GM21381 (cell line): ENCODE data around the gene KANSL1.
"Not testable (repeated sequence)": the region's sequence is repeated elsewhere in the genome, so short reads cannot be mapped to it uniquely, and the experiment has no call there.

ENCODE experiments used
- ATAC-seq: cut with Tn5 transposase; IDR thresholded peaks from one replicate; pipeline ENCODE4 v1.9.1; 2021; ENCODE audit warnings: mild to moderate bottlenecking, moderate library complexity; ENCODE audit not compliant: unreplicated experiment

The KANSL1 gene

DNA sequence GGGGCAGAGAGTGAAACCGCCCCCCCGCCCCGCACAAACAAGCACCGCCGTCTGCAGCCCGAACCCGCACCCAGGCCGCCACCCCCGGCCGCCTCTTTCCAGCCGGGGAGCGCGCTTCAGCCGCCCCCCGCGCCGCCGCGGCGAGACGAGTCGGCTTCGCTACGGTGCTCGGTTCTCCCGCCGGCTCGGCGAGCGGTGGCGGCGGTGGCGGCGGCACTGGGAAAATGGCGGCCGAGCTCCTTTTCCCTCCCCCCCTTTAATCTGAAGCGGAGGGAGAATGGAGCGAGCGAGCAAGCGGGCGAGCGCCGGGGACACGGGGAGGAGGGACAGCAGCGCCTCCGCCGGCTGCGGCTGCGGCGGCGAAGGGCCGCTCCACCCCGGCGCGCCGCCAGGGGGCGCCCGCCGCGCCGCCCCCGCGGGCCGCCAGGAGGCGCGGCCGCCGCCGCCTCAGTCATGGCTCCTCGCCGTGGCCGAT is at the start of gene KANSL1:
Gene KANSL1 (minus strand): TSS at position 279 of the 475 bp plus-strand sequence. CDS start 21,286 bp downstream, outside the sequence.
- peak; percentile 56 for ATAC-seq

GRCh38 chr17:46231359-46231758 is 38.1 kb upstream of the KANSL1 start:
- not testable (repeated sequence) for ATAC-seq

DNA sequence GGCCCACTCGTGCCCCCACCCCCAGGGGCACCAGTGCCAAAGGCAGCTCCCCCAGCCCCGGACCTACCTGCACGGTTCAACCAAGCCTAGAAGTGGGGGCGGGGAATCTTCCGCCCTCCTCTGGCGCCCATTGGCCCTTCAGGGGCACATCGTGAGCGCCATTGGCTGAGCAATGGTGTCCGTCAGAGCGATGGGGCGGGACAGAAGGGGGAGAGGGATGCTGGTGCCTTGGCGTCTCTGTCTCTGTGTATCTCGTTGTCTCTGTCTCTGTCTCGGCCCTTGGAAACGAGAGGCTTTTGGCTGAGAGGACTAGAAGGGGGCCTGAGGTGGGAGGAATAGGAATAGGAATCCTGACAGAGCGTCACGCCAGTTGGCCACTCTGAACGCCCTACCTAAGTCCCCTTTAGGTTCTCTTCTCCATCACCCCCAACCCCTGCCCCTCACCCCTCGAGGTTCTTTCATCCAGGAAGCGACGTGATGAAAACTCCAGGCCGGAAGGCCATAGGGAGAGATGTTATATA is 32.1 kb upstream of the KANSL1 start:
- peak; percentile 98 for ATAC-seq

GRCh38 chr17:46224864-46225263 is 31.6 kb upstream of the KANSL1 start:
- ATAC-seq, result peak; percentile 37

DNA sequence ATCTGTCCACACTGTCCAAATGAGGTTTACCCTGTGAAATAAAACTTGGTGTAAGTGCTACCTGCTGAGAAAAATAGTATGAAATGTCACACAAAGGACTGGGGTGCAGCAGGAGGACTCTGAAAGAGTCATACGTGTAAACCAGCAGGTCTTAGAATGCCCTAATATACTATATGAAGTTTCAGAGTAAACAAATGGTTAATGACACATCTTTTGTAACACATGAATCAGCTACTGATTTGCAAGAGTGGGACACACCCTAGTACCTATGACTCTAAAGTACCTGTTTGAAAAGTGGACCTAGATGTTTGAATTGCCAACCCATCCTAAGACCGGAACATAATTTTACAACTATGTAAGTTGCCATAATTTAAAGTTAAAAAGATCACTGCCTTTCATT is 29.8 kb upstream of the KANSL1 start:
- ATAC-seq, result not testable (repeated sequence)

DNA sequence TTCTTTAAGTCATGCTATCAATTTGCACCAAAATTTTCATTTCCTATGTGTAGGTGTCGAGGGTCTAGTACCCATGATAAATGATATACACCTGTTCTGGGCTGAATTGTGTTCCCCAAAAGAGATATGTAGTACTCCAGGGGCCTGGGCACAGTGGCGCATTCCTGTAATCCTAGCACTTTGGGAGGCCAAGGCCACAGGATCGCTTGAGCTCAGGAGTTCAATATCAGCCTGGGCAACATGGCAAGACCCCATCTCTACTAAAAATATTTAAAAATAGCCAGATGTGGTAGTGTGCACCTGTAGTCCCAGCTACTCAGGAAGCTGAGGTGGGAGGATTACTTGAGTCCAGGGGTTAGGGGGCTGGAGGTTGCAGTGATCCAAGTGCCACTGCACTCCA is 23.5 kb upstream of the KANSL1 start:
- no peak for ATAC-seq

DNA sequence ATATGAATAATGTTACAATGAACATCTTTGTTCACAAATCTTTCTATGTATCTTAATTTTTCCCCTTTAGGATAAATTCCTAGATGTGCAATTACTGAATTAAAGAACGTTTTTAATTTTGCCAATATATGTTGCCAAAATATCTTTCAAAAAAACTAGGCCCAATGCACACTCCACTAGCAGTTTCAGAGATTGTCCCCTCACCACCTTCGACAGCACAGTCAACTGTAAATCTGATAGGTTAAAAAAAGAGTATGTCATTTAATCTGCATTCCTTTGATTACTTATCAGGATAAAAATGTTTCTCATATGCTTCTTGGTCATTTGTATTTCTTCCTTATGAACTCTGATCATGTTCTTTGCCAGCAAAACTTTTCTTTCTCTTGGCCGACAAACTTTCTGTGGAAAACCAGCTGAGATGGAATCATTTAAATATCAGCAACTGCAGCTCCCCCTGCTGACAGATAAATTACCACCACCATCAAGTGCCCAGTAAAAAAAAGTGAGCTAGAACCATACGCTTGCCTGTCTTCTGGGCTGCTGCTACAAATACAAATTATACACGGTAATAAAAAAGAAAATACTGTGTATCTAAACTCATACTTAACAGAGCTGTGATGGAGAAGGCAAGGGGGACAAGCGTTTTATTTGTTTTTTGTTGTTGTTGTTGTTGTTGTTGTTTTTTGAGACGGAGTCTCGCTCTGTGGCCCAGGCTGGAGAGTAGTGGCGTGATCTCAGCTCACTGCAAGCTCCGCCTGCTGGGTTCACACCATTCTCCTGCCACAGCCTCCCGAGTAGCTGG is 19.6 kb upstream of the KANSL1 start:
- ATAC-seq, result no peak

DNA sequence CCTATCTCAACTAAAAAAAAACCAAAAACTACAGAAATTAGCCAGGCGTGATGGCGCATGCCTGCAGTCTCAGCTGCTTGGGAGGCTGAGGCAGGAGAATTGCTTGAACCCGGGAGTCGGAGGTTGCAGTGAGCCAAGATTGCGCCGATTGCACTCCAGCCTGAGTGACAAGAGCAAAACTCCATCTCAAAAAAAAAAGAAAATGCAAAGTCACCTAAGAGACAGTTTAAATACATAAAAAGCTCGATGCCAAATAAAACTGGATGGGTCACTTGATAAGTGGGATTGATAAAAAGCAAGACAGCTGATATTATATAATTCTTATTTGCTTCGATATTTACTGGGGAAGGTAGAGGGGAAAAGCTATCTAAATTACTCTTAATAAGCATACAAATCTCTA is 15.8 kb upstream of the KANSL1 start:
- no peak for ATAC-seq

GRCh38 chr17:46205975-46206374 is 12.7 kb upstream of the KANSL1 start:
- ATAC-seq, result no peak

- no peak for ATAC-seq
Measured at GRCh38 chr17:46202424-46202823, 9.2 kb upstream of the KANSL1 start.

GRCh38 chr17:46201491-46201890 is 8.3 kb upstream of the KANSL1 start:
- ATAC-seq, result no peak

GRCh38 chr17:46200197-46200596 is 7.0 kb upstream of the KANSL1 start:
- ATAC-seq, result no peak

DNA sequence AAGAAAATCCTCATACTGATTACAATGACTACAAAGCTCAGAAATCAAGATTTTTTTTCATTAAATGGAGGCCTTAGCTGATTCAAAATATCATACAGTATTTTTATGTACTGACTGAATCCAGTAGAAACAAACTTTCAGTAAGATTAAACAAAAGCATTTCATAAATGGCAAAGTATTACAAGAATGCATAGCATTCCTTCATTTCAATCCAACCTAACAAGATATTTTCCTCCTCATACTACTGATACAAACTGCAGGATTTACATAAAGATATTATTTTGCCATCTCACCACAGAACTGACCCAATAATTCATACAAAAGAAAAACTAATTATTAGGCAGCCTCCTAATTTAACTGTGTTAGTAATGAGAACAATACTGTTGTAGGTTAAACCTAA is 6.2 kb upstream of the KANSL1 start:
- ATAC-seq, result no peak

GRCh38 chr17:46198233-46198632 is 5.0 kb upstream of the KANSL1 start:
- ATAC-seq, result no peak

GRCh38 chr17:46197530-46197929 is 4.3 kb upstream of the KANSL1 start:
- ATAC-seq, result no peak

DNA sequence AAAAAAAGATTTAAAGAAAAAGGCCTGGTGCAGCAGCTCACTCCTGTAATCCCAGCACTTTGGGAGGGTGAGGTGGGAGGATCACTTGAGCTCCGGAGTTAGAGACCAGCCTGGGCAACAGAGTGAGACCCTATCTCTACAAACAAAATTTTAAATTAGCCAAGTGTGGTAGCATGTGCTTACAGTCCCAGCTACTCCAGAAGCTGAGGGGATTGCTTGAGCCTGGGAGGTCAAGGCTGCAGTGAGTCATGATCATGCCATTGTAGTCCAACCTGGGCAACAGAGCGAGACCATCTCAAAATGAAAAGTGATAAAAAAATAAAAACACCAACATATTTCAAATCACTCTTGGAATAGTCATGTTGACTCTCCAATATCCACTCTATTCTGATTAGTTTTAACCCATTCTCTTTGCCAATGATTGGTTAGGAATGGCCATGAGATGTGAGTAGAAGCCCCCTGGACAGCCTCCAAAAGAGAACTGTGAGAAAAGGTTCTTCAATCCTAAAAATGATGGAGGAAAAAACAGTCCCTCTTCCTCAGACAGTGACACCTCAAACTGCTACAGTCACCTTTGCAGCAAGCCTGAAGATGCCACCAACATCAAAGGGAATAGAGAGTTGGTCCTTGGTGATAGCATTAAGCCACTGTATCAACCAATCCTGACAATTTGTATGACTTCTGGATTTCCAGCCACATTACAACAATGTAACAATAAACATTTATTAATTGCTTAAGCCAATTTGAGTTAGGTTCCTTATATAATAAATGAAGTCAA is 2.9 kb upstream of the KANSL1 start:
- no peak for ATAC-seq

DNA sequence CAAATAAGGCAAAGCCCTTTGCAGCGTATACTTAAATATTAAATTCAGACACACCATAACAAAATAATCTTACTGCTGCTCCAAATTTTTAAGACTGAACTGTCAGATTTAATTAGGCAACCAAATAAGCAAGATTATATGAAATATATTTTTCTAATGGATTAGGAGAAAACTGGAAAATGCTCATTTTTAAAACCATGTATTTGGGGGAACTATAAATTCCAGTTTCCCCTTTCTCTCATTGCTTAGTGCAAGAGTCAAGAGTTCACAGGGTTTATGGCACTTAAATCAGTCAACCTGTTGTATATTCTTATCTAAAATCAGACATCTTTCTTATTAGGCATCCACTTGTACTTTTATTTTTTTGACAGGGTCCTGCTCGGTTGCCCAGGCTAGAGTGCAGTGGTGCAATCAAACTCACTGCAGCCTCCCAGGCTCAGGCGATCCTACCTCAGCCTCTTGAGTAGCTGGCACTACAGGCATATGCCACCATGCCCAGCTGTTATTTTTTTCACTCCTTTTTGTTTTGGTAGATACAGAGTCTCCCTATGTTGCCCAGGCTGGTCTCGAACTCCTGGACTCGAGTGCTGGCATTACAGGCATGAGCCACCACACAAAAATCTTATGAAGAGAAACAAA is 2.1 kb upstream of the KANSL1 start:
- ATAC-seq, result no peak

GRCh38 chr17:46194393-46195216 is 1.4 kb upstream of the KANSL1 start:
- no peak for ATAC-seq

DNA sequence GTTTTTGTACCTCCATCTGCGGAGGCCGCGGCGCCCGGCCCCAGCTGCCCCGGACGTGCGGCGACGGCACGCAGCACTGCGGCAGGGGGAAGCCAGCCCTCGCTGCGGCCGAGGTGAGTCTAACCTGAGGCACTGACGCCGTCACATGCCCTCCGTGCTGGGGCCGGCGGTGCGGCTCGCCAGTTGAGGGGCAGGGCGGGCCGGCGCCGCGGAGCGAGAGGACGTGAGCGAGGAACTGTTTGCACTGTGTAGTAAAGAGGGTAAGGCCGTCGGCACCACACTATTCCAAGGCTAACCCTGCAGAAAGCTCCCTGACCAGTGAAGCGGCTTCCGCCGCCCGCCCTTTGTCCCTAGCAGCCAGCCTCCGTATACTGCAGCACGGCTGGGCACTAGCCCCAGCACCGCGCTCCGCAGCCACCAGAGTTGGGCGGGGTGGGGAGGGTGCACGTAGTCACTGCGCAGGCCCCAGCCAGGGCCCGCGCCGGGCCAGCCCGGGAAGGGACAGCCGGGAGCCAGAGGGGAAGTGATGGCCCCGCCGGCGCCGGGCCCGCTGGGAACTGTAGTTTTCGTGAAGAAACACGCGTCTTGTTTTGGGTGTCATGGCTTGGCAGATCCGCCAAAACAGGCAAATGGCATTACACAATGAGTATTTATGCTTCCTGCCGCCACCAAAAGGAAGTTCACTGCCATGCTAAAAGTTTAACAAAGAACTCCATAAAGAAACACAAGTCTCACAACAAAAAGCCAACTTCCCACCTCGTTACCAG is 580 bp upstream of the KANSL1 start:
- ATAC-seq, result peak; percentile 62
